Skeletal muscle satellite cell (primary cell): ENCODE data around the gene TRNT1.

Experiments
- H3K27me3 ChIP-seq: 2 replicates; pipeline ENCODE4 v1.7.0; 2013; ENCODE audit warnings: low read length; ENCODE audit not compliant: control insufficient read depth, insufficient read depth
- H3K36me3 ChIP-seq: 2 replicates; pipeline ENCODE4 v1.7.0; 2013; ENCODE audit warnings: mild to moderate bottlenecking, control low read depth, low read length; ENCODE audit not compliant: insufficient read depth
- H3K4me1 ChIP-seq: 2 replicates; pipeline ENCODE4 v1.7.0; 2013; ENCODE audit warnings: low read length; ENCODE audit not compliant: control insufficient read depth, insufficient read depth
- H3K4me2 ChIP-seq: 2 replicates; pipeline ENCODE4 v1.7.0; 2013; ENCODE audit warnings: mild to moderate bottlenecking, low read length
- H3K4me3 ChIP-seq: 2 replicates; pipeline ENCODE4 v1.7.0; 2013; ENCODE audit warnings: low read length
- H3K9ac ChIP-seq: 2 replicates; pipeline ENCODE4 v1.7.0; 2013; ENCODE audit warnings: mild to moderate bottlenecking, low read depth, low read length, moderate library complexity
- H3K9me3 ChIP-seq: replicated peaks from 2 replicates; pipeline ENCODE4 v1.7.0; 2013; ENCODE audit warnings: mild to moderate bottlenecking, control low read depth, low read length

Gene TRNT1

GRCh38 chr3:3097958-3098357, 28.8 kb upstream of the TRNT1 start:
- Histone ChIP-seq H3K27me3 (no peaks in the 10 kb centered on the region), H3K9ac (no peak overlapping the region), H3K9me3 (no peaks in the 10 kb centered on the region), H3K36me3 (no peaks in the 10 kb centered on the region), H3K4me3 (no peak overlapping the region), H3K4me2 (no peak overlapping the region), H3K4me1 (no peaks in the 10 kb centered on the region)

DNA sequence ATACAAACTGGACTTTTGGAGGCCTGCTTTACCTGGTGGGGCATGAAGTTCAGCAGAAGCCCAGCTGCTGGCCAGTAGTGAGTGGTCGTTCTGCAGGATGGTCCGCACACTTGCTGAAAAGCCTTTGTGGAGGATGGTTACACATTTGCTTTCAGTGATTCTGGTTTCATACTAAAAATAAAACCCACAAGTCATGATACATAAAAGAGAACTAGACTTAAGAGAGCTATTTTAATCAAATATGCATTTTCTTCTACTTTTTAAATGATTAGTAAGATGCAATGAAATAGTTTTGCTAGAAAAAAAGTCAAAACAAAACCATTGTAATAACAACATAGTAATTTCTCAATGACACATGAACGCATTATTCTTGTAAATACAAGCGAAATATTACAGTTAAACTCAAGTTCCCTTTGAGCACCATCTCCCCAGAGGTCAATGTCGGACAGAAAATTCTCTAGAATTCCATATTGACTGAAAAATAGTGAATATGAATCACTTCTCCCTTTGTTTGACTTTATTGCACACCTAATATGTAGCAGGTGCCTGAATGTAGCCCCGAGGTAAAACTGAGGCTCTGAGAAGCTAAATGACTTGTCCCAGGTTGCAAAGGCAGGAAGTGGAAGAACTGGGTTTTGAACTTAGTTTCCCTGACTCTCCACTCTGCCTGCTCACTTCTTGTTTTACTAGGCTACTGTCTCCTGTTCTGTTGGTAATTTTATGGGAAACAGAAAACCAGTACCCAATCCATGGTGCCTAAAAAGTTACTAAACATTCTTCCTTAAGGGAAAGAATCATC, 24.9 kb upstream of the TRNT1 start:
- no peaks in the 10 kb centered on the region for H3K27me3 ChIP-seq
- no peak overlapping the region for H3K4me2 ChIP-seq
- no peaks in the 10 kb centered on the region for H3K36me3 ChIP-seq
- no peak overlapping the region for H3K4me3 ChIP-seq
- H3K9me3 ChIP-seq: no peaks in the 10 kb centered on the region
- no peaks in the 10 kb centered on the region for H3K4me1 ChIP-seq
- H3K9ac ChIP-seq: no peak overlapping the region

DNA sequence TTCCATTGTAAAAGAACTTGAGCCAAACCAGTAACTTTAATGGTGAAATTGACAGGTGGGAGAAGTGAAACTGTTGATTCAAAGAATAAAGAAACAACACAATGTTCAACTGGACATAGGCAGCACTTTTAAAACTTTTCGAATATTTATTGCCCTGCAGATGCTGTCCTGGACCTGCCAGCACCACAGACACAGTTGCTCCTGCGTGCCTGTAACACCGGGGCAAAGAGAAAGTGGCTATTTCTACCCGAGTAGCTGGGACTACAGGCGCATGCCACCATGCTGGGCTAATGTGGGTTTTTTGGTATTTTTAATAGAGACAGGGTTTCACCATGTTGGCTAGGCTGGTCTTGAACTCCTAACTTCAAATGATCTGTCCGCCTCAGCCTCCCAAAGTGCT, 24.0 kb upstream of the TRNT1 start:
- Histone ChIP-seq H3K9me3 (no peaks in the 10 kb centered on the region), H3K36me3 (no peaks in the 10 kb centered on the region), H3K4me3 (no peak overlapping the region), H3K27me3 (no peaks in the 10 kb centered on the region), H3K4me1 (no peaks in the 10 kb centered on the region), H3K4me2 (no peak overlapping the region), H3K9ac (no peak overlapping the region)

DNA sequence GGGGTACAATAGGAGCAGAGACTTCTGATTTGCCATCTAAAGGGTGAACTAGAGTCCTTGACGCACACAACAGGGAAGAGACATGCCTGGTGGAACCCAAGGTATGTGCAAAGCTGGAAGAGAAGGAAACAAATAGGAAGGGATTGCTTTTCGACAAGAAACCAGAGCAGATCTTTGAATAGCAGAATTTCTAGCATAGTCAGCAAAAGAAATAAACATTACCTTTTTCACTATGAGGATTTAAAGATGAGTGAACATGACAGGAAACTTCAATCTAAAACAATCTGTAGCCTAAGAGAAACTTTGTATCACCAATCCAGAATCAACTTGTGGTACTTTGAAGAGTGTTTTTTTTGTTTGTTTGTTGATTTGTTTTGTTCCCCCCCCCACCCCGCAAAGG, 21.5 kb upstream of the TRNT1 start:
- no peaks in the 10 kb centered on the region for H3K9me3 ChIP-seq
- no peak overlapping the region for H3K4me3 ChIP-seq
- no peaks in the 10 kb centered on the region for H3K36me3 ChIP-seq
- H3K27me3 ChIP-seq: no peaks in the 10 kb centered on the region
- H3K4me1 ChIP-seq: no peaks in the 10 kb centered on the region
- no peak overlapping the region for H3K4me2 ChIP-seq
- H3K9ac ChIP-seq: no peak overlapping the region

DNA sequence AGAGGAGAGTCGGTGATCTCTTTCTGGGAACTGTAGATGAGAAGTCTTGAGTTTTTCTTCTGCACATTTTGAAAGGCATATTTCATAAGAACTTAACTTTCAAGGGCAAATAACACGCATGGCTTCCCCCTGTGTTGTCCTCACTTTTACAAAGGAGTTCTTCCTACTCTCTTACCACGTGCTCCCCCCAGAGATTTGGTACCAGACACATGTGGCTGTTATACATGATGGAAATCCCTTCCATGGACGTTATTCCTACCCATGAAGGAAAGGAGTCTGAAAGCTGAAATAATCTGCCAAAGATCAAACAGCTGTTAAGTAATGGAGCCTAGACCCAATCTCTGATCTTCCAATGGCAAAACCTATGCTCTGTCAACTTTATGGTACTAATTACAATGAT, 20.9 kb upstream of the TRNT1 start:
- H3K4me1 ChIP-seq: no peaks in the 10 kb centered on the region
- H3K9me3 ChIP-seq: no peaks in the 10 kb centered on the region
- H3K9ac ChIP-seq: no peak overlapping the region
- no peaks in the 10 kb centered on the region for H3K27me3 ChIP-seq
- no peak overlapping the region for H3K4me3 ChIP-seq
- no peaks in the 10 kb centered on the region for H3K36me3 ChIP-seq
- H3K4me2 ChIP-seq: no peak overlapping the region

DNA sequence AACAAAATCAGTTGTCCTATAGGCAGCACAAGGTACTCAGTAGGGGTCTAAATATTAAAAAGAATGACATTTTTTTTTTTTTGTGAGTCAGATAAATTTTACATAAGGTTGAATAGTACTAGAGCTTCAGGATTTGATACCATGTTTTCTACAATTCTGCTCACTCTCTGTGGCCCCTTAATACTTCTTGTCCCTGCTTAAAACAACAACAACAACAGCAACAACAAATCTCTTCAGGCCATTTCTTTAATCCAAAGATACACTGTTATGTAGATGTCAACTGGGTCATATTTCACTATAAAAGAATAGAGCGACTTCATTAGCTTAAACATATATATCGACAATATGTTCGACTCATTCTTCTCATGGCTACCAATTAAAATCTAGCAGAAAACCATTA, 19.6 kb upstream of the TRNT1 start:
- no peak overlapping the region for H3K9ac ChIP-seq
- no peaks in the 10 kb centered on the region for H3K27me3 ChIP-seq
- H3K4me1 ChIP-seq: no peaks in the 10 kb centered on the region
- H3K9me3 ChIP-seq: no peaks in the 10 kb centered on the region
- H3K4me2 ChIP-seq: no peak overlapping the region
- no peaks in the 10 kb centered on the region for H3K36me3 ChIP-seq
- H3K4me3 ChIP-seq: no peak overlapping the region

DNA sequence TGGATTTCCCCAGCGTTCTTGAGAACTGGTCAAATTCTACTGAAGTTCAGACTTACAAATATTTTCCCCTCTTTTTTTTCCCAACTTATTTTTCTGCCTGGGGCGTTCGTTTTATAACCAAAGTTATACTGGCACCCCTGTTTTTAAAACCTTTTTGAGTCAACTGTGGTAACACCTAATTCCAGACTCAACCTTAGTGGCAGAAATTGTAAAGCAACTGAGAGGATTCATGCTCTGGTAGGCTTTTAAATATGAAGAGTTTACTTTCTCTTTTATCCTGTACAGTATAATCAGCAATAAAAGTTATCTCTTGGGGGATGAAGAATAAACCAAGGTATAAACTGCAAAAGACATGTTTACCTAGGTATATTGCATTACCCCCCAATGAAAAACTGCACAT, 18.9 kb upstream of the TRNT1 start:
- Histone ChIP-seq H3K36me3 (no peaks in the 10 kb centered on the region), H3K27me3 (no peaks in the 10 kb centered on the region), H3K9me3 (no peaks in the 10 kb centered on the region), H3K4me2 (no peak overlapping the region), H3K9ac (no peak overlapping the region), H3K4me3 (no peak overlapping the region), H3K4me1 (no peaks in the 10 kb centered on the region)

GRCh38 chr3:3109407-3110298, 17.1 kb upstream of the TRNT1 start:
- Histone ChIP-seq H3K4me1 (no peaks in the 10 kb centered on the region), H3K4me2 (no peak overlapping the region), H3K9me3 (no peaks in the 10 kb centered on the region), H3K4me3 (no peak overlapping the region), H3K9ac (no peak overlapping the region), H3K36me3 (no peaks in the 10 kb centered on the region), H3K27me3 (no peaks in the 10 kb centered on the region)

GRCh38 chr3:3110299-3110630, 16.5 kb upstream of the TRNT1 start, which contains the start of gene IL5RA:
Gene IL5RA, minus strand, starts transcription at chr3:3110374. Its CDS starts 5,390 bp downstream, at chr3:3104984.
- H3K9ac ChIP-seq: no peak within 1 kb of the TSS
- H3K4me3 ChIP-seq: no peak within 1 kb of the TSS
- no peak within 1 kb of the TSS for H3K4me2 ChIP-seq
- H3K9me3 ChIP-seq: no peaks in the 10 kb centered on the region
- no peaks in the 10 kb centered on the region for H3K36me3 ChIP-seq
- no peaks in the 10 kb centered on the region for H3K27me3 ChIP-seq
- H3K4me1 ChIP-seq: no peaks in the 10 kb centered on the region

DNA sequence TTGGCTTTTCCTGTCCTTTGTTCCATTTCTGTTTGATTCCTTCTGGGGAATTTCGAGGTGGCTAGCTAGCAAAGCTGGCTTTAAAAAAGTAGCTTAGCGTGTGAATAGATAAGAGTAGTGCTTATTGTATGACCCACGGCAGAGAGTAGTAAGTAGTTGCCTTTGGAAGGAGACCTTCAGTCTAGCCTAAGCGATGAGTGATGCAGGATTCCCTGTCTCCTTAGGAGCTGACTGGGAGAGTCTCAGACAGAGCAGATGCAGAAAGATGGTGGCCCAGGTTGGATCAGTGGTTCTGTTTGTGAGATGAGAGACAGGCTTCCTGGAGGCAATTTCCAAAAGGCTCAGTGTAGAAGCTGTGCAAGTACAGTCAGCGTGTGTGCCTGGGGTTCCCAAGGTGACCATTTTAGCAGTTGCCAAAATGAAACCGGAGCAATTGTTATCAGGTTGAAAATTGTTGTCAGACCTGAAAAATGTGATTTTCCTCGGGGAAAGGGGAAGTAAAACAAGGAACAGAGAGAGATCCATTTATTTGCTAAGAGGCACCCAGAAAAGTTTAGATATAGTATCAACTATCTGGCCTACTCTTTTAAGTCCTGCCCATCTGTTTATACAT, 15.9 kb upstream of the TRNT1 start:
- H3K27me3 ChIP-seq: no peaks in the 10 kb centered on the region
- no peak overlapping the region for H3K9ac ChIP-seq
- H3K4me1 ChIP-seq: no peaks in the 10 kb centered on the region
- H3K4me3 ChIP-seq: no peak overlapping the region
- H3K36me3 ChIP-seq: no peaks in the 10 kb centered on the region
- no peak overlapping the region for H3K4me2 ChIP-seq
- H3K9me3 ChIP-seq: no peaks in the 10 kb centered on the region

GRCh38 chr3:3113042-3113709, 13.6 kb upstream of the TRNT1 start:
- Histone ChIP-seq H3K4me3 (no peak overlapping the region), H3K27me3 (no peaks in the 10 kb centered on the region), H3K9ac (no peak overlapping the region), H3K4me2 (no peak overlapping the region), H3K36me3 (no peaks in the 10 kb centered on the region), H3K9me3 (no peaks in the 10 kb centered on the region), H3K4me1 (no peaks in the 10 kb centered on the region)
